GM10847 (cell line): Measurements from ENCODE around the gene UPK3A.

Source experiments
- POLR2A ChIP-seq: IDR thresholded peaks from 2 replicates; pipeline ENCODE4 v1.6.1; 2011; ENCODE audit not compliant: insufficient read length; ENCODE audit errors: extremely low read depth

UPK3A gene

DNA sequence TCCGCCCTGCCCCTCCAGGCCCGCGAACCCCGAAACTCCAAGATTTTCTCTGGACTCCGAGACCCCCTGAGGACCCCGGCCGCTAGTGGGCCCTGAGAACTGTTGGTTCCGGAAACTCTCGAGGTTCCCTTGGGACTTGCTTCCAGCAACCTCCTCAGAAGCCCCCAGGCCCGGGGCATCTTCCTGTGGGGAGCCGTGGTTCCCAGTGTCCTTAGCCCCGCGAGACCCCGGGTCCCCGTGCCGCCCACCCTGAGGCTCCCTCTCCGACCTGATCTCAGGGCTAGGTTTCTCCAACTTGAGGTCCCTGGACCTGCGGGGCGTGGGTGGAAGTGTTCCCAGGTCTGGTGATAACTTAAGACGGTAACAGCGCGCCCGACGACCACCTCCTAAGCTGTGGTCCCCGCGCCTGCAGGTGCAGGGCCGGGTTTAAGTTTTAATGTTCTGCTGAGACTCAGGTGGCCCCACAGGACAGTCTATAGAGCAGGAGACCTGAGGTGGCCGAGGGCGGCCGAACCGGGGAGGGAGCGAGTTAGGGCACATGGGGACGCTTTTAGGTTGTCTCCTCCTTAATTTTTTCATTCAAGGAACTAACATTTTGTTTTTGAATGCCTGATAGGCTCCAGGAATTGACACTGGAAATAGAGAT is 25.7 kb downstream of the UPK3A start:
- no peak for TF ChIP-seq POLR2A

DNA sequence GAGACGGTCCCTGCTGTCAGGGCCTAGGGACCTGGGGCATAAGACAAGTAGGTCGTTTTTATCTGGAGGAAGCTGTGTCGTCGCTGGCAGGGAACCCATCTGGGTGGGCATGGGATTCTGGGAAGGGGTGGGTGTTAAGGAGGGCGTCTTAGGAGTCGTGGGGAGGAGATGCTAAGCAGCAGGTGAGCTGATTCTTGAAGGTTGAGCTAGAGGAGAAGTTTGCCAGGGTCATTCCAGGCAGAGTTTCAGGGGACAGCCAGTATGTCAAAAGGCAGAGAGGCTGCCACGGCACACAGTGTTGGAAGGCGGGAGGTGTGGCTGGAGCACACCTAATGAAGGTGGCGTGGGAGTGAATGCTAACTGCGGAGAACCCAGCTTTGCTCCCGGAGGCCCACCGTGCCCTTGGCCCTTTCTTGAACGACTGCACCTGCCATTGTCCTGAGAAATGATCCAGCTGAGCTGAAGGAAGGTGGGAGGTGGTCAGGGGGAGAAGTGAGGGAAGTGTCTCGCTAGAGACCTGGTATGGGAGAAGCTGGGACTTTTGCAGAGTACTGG is 26.3 kb downstream of the UPK3A start:
- no peak for TF ChIP-seq POLR2A

DNA sequence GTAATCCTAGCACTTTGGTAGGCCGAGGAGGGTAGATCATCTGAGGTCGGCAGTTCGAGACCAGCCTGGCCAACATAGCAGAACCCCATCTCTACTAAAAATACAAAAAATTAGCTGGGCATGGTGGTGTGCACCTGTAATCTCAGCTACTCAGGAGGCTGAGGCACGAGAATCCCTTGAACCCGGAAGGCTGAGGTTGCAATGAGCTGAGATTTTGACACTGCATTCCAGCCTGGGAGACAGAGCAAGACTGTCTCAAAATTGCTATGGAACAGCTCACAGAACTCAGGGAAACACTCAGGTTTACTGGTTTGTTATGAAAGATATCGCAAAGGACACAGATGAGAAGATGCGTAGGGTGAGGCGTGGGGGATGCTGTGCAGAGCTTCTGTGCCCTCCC is 27.7 kb downstream of the UPK3A start:
- TF ChIP-seq POLR2A, result no peak

DNA sequence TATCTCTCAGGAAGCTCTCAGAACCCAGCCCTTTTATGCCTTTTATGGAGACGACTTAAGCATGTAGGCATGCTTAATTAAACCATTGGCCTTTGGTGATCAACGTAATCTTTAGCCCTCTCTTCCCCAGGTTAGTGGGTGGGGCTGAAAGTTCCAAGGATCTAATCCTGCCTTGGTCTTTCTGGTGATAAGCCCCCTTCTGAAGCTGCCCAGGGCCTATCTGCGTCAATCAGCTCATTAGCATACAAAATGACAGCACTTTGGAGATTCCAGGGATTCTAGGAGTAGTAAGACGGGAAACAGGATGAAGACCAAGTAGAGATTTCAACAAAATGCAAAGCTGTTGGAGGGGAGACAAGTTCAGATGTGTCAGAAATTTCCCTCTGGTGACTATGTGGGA is 28.1 kb downstream of the UPK3A start:
- TF ChIP-seq POLR2A, result no peak

DNA sequence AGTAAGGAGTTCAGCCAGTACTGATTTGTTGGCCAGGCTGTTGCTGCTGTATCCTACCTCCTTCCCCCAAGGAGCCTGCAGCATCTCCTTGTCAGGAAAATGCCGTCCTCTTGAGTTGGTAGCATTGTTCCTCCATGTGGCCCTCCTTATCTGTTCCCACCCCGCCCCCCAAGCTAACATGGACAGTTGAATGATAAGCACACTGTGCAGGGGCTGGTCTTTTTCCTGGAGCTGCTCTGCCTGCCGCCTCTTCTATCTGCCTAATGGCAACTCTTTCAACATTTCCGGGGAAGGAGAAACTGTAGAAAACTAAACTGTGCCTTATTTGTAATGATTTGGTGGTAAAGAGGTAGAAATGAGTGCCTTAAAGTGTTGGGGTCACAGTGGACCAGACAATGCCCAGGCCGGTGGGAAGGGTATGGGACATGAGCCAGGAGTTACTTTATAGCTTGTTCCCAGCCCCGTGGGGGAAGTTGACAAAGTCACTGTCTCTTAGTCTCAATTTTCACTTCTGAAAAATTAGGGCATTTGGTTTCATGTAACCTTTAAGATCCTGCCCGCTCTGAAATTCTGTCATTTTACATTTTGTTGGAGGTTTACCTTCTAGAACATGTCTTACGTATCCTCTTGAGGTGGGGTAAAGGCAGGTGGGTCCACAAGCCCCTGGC is 29.4 kb downstream of the UPK3A start:
- TF ChIP-seq POLR2A, result no peak

DNA sequence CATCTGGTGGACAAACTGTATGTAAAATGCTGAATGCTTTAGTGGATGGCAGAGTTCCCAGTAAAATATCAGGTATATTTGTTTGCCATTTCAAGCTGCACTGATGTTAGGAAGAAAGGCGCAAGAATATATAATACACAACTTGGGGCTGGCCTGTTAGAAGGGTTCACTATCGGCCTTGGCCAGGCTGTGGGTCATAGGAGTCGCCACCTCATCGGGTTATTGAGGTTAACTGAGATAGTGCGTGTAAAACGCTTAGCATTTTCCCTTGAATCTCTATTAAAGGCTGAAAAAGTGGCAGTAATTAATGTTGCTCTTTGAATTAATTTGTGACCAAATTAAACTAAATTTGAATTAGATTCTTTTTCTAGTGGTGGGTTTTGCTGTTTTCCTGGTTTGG is 30.0 kb downstream of the UPK3A start:
- no peak for TF ChIP-seq POLR2A

DNA sequence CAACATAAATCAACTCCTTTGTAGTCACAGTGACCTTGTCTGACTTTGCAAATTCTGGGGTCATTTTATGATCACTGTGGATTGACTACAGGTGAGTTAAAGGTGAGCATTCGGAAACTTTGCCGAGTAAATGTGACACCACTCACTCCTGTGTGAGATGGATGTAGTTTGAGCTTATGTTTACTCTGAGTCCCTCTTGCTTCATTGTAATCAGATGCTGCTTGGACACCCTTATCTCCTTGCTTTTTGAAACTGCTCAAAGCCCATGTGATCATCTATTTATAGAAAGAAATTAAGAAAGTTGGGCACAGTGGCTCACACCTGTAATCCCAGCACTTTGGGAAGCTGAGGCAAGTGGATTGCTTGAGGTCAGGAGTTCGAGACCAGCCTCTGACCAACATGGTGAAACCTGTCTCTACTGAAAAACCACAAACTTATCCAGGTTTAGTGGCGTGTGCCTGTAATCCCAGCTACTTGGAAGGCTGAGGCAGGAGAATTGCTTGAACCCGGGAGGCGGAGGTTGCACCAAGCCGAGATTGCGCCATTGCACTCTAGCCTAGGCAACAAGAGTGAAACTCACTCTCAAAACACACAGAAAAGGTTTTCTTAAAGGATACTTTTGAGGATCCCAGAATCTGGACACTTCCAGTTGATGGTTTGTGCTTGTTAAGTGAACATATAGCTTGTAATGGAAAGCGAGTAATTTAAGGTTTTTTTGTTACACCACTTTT is 32.2 kb downstream of the UPK3A start:
- no peak for TF ChIP-seq POLR2A

DNA sequence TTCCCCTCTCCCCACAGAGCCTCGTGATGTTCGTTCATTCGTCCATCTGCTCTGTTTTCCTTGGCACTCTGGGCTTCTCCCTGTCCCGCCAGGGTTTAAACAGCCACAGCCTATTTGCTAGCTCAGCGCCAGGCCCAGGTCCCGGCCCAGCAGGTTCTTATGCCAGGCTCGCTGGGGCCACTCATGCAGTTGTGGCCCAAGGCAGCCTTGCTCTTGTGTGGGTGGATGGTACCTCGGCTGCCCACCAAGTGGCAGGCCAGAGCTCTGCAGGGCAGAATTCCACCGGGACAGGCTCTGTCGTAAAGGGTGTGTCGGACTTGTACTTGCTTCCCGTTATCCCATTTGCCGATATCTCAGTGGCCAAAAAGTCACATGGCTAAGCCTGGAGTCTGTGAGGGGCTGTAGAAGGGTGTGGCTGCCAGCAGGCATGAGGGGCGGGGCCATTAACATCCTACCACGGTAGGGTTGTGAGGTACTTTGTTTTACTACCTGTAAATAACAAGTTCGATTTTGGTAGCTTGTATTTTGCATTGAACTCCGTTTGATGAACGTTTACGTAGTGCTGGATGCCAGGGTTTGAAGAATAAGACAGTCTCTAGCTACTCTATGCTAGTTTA is 32.9 kb downstream of the UPK3A start:
- TF ChIP-seq POLR2A, result no peak

DNA sequence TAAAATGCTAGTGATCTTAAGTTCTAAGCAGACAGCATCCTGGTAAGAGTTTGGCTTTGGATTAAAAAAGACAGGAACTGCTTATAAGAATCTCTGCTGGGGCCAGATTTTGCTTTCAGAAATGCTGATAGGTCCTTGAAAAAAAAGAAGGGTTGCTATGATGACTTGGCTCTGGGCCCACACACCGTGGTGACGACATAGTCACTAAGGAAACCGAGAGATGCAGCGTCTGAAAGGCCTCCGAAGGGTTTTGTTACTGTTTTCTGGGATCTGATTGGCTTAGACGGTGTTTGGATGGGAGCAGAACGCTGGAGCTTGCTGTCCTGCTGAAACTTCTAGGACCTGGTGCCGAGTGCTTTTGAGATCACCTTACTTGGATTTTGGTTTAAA is 33.4 kb downstream of the UPK3A start:
- no peak for TF ChIP-seq POLR2A

DNA sequence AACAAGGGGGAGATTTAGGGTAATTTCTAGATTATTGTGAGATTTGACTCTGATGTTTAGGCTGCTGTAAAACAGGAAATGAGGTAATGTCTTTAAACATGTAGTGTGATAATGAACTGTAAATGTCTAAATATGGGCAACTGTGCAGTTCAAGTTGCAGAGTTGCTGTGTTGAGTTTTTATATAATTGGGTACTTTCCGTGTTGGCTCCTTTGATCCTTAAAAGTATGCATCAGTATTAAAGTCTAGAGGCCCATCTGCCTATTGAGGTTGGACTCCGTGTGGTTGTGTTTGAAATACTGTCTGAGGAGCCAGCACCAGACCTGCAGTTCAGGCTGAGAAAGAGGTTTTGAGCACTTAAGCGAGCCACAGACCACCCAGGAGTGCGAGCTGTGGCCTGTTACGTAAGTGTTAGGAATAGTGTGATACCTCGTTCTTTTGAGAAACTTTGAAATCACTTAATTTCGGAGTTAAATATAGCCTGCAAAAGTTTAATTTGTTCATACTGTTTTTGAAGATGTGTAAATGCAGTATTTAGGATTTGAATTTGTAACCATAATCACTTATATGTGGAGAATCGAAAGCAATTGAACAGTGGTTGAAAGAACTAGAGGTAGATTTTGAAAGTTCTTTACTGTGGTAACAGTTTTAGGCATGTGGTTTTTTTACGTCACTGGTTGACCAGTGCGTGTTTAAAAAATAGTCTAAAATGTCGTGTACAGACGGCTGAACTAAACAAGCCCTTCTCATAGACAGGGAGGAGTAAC is 34.0 kb downstream of the UPK3A start:
- no peak for TF ChIP-seq POLR2A

DNA sequence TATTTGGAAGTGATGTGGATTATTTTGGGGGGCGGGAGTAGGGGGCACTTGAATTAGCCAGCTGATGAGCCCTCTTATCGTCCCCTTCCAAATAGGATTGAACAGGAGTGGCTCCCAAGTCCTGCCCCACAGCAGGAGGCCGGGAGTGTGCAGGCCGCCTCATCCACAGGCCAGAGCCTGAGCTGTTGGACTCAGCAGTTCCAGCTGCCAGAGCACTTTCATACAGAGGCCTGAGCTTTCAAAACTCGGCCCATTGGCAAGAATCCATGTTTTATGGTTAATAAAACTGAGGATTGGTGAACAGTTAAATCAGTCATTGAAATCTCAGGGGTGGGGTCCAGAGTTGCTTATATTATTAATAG is 34.6 kb downstream of the UPK3A start:
- TF ChIP-seq POLR2A, result no peak

DNA sequence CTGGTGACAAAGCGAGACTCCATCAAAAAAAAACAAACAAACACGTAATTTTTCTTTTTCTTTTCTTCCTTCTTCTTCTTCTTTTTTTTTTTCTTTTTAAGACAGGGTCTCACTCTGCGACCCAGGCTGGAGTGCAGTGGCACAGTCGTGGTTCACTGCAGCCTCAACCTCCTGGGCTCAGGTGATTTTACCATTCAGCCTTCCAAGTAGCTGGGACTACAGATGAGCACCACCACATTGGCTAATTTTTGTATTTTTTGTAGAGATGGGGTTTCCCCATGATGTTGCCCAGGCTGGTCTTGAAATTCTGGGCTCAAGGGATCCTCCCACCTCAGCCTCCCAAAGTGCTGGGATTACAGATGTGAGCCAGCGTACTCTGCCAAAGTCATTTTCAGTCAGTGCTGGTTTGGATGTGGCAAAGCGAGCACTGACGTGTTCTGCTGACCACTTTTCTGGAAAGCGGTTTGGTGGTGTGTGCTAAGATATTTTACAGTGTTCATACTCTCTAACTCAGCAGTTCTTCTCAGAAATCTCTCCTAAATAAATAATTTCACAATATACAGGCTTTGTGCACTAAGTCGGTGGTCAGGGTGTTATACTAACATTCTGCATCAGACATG is 35.7 kb downstream of the UPK3A start:
- no peak for TF ChIP-seq POLR2A

DNA sequence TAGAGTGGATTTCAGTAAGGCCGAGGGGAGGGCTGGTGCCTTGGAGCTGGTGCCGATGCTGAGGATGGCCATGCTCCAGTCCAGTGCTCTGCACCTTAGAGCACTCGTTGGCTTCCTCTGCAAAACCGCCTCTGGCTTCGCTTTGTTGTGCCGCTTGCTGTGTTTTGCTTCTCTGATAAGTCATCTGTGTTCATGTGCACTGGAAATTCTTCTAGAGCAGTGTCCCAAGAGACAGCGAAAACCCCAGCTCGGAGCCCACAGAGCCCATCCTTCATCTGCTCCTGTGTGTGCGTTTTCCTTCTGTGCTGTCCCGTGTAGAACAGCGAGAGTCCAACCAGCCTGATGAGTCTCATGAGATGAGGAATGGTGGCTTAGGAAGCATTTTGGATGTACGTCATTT is 37.1 kb downstream of the UPK3A start:
- no peak for TF ChIP-seq POLR2A

DNA sequence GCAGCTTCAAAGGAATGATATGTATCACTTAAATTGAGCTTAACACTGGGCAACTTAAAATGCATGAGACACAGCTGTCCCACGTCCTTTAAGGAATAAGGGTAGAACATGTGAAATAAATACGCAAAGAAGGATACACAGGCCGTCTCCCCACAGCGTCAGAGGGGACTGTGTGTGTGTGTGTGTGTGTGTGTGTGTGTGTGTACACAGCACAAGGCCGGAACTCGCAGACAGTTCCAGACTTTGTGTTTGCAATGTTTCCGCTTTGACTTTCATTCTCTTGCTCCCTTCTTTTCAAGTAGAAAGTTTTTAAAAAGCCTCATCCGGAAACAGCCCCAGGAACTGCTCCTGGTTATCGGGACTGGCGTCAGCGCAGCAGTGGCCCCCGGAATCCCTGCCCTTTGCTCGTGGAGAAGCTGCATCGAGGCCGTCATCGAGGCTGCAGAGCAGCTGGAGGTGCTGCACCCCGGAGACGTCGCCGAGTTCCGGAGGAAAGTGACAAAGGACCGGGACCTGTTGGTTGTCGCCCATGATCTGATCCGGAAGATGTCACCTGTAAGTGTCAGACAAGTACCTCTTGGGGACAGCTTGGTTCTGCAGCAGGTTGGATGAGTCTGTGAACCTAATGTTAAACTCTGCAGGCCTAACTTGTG is 38.2 kb downstream of the UPK3A start:
- TF ChIP-seq POLR2A, result no peak
